Middle frontal gyrus (tissue), 1 donor: ENCODE data around the gene RXFP4.
A peak's percentile ranks its signal among the peaks of the same experiment; 100 is the strongest.
"Not testable (repeated sequence)": the region's sequence is repeated elsewhere in the genome, so short reads cannot be mapped to it uniquely, and the experiment has no call there.

Source experiments
- DNase-seq: peaks from one replicate; pipeline ENCODE4 v3.0.0-alpha.2; 2015; ENCODE audit warnings: low spot score; ENCODE audit errors: extremely low spot score

Gene RXFP4

GRCh38 chr1:155978325-155978972, 37.0 kb downstream of the RXFP4 start, which contains the start of gene ARHGEF2:
TSS of gene ARHGEF2 (minus strand) at chr1:155978547. CDS start at chr1:155978427, 120 bp downstream.
- DNase-seq = no peak

DNA sequence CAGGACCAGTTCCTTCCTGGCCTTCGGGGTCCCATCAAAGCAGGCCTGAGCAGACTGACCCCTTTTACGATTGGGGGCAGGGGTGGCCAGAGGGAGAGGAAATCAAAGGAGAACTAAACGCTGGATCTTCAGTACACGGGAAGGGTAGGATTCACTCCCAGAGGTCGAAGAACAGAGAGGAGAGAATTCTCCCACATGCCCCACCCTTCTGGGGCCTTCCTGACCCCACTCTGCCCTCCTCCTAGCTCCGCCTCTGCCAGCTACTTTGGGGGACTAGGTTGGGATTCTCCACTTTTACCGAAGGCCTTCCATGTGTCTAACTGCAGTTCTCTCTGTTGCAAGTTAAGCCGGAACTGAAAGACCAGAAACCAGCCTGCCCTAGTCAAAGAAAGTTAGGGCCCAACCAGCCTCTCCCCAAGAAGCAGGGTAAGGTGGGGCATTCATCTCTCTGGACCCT, 37.6 kb downstream of the RXFP4 start:
- no peak for DNase-seq

DNA sequence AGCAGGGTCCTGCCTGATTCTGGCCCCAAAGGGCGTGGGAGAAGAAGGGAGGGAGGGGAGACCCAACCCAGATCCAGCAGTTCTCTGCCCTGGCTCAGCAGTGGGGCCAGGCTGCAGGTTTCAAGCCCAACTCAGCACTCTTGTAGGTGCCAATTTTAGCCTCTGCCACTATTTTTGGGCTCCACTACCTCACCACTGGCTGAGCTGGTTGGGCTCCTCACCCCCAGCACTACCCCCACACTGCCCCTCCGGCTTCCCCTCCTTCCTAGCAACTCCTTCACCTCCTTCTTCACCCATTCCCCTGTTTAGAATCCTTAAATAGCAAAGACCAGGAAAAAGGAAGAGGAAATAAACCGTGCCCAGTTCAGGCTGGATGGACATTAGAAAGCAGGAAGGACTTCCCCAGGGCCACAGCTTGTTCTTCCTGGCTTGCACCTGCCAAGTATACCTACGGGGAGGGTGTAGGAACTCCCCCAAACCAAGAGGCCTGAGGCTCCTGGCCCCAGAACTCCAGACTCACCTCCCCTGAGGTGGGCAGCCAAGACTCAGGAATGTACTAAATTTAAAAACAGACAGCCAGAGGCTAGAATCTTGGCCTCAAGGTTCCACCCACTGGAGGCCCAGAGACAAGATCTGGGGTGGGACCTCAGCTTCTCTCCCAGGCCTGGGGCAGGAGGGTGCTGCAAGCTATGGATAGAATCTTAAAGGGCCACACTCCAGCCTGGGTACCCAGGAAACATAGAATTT, 38.3 kb downstream of the RXFP4 start:
- DNase-seq = no peak

DNA sequence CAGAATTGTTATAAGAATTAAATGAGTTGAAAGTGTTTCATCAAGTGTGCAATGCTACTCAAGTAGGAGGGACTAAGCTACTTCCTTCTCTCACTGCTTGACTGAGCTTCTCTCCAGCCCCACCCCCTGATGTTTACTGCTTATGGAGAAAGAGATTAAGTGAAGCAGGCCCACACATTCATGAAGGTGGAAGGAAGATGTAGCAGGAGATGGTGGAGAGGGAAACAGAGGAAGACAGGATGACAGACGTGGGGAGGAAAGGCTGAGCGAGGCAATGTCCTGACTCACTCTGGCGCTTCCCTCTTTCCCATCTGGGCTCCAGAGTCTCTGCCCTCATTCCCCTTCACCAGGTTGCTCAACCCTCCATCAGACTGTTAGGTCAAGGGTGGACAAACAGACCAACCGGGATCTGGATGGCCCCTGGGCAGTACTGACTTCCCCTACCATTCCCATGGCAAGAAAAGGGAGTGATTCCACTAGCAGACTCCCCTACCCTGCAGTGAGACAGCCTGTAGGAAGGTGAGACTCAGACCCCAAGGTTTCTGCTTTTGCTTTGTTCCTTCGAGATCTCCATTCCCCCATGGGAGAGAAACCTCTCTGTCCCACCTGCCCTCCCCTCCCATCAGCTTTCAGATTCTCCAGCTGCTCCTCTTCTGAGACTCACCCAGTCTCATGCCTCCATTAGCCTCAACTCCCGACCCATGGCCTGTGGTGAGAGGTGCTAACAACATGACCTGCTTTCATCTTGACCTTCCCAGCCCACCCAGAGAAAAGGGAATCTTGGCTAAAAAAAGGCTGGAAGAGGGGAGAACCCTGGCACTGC, 40.0 kb downstream of the RXFP4 start:
- DNase-seq = no peak

DNA sequence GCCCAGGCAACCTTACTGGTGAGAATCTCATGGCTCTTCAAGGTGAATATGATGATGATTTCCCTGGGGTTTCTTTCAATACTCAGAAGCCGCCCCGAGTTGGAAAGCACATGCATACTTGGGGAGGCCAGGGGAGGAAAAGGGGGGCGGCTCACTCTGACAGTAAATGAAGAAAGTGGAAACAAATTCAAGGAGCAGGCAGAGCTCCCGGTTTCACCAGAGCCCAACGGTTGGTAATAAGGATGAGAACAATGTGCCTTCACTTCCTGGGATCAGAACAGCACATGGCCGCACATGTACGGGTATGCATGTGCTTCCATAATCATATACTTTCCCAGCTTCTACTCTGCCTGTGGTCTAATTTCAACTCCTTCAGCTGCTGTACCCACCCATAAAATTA, 40.7 kb downstream of the RXFP4 start:
- no peak for DNase-seq

DNA sequence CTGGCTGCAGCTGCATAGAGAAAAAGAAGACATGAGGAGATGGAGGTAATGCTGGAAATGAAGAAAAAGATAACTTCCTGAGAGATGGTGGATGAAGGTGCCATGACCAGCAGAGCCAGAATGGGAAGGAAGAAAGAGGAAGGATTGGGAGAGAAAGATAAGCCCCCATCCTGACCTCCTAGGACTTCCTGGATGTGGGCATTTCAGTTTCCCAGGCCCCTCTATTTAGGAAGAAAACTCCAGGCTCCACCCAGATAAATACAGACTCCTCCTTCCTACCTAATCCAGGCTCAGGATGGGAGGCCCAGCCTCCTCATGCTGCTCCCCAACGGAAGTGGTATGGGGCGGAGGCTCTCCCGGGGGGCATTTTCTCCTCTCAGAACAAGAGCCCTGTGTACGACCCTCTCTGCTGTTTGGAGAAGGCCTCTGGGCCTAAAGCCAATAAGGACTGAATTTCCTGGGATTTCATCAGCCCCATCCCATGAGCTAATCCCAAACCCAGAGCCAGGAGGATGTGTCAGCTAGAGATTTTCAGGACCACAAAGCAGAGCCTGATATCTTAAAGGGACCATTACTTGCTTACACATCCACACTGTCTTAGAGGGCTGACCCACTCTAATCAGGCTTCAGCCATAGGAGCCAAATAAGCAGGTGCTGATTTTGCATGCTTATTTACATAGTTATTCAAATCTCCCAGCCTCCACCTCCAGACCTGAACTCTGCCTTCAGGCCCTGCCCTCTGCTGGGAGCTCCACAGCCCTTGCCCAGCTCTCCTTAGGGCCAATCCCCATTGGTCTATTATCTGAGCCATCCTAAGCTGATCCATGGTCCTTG, 42.0 kb downstream of the RXFP4 start:
- no peak for DNase-seq

DNA sequence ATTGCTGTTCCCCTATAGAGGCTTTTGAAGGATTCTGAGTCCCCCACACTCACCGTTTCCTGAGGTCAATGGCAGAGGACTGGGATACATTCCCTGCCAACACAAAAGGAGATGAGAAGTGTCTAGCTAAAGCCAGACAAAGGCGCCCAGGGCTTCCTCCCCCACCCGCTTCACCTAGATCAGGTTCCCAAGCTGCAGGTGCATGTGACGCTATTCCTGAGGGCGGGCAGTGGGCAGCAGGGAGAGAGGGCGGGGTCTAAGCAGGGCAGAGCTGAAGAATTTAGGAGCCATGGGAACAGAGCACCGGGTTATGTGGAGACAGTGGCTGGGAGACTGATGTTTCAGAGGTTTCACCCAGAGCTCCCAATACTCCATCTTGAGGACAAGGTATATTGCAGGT, 42.9 kb downstream of the RXFP4 start:
- DNase-seq = no peak

DNA sequence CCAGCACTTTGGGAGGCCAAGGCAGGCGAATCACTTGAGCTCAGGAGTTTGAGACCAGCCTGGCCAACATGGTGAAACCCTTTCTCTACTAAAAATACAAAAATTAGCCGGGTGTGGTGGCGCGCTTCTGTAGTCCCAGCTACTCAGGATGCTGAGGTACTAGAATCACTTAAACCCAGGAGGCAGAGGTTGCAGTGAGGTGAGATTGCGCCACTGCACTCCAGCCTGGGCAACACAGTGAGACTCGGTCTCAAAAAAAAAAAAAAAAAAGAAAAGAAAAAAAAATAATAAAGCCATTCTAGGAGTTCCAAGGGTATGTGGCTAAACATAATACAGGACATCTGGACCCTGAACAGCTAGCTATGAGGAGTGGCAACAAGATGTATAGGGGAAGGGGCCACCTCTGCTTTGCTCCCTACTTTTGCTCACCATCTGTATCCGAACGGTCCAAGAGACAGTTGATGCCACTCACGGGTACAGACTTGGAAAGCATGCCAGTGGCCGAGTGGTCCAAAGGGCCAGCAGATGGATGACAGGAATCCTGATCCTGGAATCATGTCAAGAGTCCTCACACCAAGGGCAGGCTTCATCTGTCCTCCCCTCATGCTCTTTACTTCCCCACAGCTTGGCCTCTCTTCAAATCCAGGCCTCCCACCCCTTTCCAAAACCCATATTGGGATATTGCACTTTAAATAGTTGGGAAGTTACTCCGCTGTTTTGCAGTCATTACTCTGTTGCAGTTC, 43.6 kb downstream of the RXFP4 start:
- DNase-seq = not testable (repeated sequence)

DNA sequence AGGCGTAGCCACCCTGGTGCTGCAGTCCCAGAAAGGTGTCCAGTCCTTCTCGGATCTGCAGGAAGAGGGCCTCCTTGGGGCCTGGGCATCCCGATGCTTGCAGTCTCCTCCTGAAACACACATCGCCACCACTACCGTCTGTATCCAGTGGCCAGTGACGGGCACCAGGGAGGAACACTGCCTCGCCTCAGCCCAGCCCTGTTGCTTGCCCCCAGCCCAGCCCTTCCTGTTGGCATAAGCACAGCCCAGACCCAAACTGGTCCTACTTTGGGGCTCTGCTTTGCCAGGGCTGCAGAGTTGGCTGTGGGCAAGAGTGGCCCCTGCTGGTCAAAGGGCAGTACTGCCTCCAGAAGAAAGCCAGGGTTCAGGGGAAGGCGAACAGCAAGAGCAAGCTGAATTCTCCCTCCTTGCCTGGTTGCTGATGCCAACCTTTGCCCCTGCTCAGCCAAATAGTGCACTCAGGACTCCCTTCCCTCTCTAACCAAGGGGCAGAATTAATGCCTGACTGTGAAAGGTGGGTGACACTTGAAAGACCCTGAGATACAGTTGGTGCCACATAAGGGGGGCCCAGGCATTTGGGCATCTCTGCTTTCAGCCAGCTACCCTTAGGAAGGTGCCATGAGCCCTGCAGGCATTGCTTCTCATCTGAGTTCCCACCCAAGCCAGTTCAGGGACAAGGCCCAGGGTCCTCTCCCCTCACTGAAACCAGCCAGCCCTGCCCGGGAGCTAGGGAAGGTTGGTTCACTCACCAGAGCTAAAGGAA, 48.0 kb downstream of the RXFP4 start:
- DNase-seq = peak; percentile 73

DNA sequence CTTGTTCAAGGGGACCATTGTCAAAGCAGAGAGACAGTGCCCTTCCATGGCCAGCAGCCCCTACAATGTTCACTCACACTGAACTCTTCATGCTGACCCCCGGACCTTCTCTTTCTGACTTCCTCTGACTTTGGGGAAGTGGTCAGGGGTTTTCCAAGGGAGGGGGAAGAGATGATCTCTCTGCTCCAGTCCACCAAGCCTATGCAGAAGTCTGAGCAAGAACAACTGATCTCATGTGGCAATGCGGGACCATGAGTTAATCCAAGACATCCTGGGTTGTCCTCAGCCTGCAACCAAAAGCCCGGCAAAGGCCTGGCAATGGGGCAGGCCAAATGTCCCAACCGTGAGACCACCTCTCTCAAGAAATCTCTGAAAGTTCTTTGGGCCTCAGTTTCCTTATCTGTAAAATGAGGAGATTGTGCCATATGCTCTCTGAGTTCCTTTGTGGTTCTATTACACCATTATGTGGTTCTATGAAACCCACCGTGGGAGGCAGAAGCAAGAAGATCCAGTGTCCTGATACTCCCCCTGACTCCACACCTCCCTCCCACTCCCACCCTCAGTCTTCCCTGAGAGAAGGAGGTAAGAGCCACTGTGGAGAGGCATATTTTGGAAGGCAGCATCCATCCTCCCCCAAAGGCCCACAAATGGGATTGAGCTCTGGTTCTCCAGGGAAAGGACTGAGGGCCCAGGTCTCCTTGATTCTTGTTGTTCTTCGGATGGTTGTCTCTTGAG, 48.7 kb downstream of the RXFP4 start:
- no peak for DNase-seq
